Osteoblast (primary cell): ENCODE data around the gene SNX8. TPM values are rescaled to one million over a fixed set of nuclear protein-coding genes. Genes with fewer than 3 reads are reported as not detected.

Experiments
- DNase-seq: peaks from one replicate; pipeline ENCODE4 v3.0.0; 2011; ENCODE audit warnings: low spot score, mixed read lengths; ENCODE audit not compliant: insufficient read length; ENCODE audit errors: missing footprints
- H2AFZ ChIP-seq: 2 replicates; pipeline ENCODE4 v1.6.0; 2011; ENCODE audit warnings: mild to moderate bottlenecking, low read length
- H3K27ac ChIP-seq: 2 replicates; pipeline ENCODE4 v1.5.1; 2011; ENCODE audit warnings: mild to moderate bottlenecking, low read depth, low read length, moderate library complexity
- H3K27me3 ChIP-seq: 2 replicates; pipeline ENCODE4 v1.6.0; 2012; ENCODE audit warnings: mild to moderate bottlenecking, control low read depth, inconsistent platforms, low read length, moderate library complexity; ENCODE audit not compliant: insufficient read depth
- H3K36me3 ChIP-seq: 2 replicates; pipeline ENCODE4 v1.5.1; 2011; ENCODE audit warnings: mild to moderate bottlenecking, low read length, control low read depth, moderate library complexity; ENCODE audit not compliant: insufficient read depth
- H3K4me1 ChIP-seq: 2 replicates; pipeline ENCODE4 v1.5.1; 2011; ENCODE audit warnings: mild to moderate bottlenecking, low read length, control low read depth, moderate library complexity; ENCODE audit not compliant: insufficient read depth
- H3K4me2 ChIP-seq: 2 replicates; pipeline ENCODE4 v1.6.0; 2011; ENCODE audit warnings: mild to moderate bottlenecking, low read length; ENCODE audit not compliant: insufficient read depth
- H3K4me3 ChIP-seq: fragments of 200-600 bp; sonication (generic); 3 replicates; pipeline ENCODE4 v1.5.1; 2012; ENCODE audit warnings: mild to moderate bottlenecking, low read length, inconsistent platforms; ENCODE audit not compliant: insufficient read depth
- H3K79me2 ChIP-seq: 2 replicates; pipeline ENCODE4 v1.6.0; 2012; ENCODE audit warnings: mild to moderate bottlenecking, low read length, control low read depth, inconsistent platforms; ENCODE audit not compliant: insufficient read depth
- H3K9me3 ChIP-seq: 2 replicates; pipeline ENCODE4 v1.5.1; 2011; ENCODE audit warnings: low read depth, low read length, control low read depth
- H4K20me1 ChIP-seq: 2 replicates; pipeline ENCODE4 v1.6.0; 2012; ENCODE audit warnings: mild to moderate bottlenecking, low read length, control low read depth; ENCODE audit not compliant: insufficient read depth
- total RNA-seq: library from RNA; depleted of rRNA; stranded (reverse); fragments of >200 nt; gene quantifications from 2 replicates; pipeline ENCODE4 v1.2.3, GENCODE V29; 2012
- TF ChIP-seq, protein P1 (sequence below): IDR thresholded peaks from 2 replicates; pipeline ENCODE4 v1.5.1; 2011; ENCODE audit warnings: mild to moderate bottlenecking, low read depth, low read length, moderate library complexity; ENCODE audit errors: extremely low read depth

The SNX8 gene
- total RNA-seq, 1 donor: 16.3 TPM

DNA sequence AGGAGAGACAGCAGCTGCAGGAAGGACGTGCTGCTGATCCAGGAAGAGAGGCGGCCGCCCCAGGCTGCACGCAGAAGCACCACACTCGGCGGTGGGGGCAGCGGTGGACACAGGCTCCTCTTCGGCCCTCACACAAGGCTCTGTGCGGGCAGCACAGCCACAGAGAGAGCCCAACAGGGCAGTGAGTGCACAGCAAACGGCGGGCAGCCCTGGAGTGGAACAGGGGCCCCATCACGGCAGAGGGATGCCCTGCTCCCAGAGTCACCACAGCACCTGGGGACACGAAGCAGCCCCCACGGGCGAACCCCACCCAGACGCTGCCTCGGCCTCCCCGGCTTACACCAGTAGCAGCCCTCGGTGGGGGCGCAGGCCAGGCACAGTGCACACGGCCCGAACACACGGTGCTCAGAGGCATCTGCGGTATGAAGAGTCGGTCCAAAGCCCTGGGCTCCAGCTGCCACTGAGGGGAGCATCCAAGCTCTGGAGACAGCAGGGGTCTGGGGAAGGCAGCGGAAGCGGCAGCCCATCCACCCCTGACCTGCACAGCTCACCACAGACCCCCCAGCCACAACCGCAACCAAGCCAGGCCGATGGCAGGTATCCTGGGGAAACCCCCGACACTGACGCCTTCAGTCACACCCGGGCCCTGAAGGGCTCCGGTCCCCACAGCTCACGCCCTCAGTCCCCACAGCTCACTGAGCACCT is 55.4 kb downstream of the SNX8 start:
- H3K4me3 ChIP-seq: no peak overlapping the region
- no peak overlapping the region for H3K27ac ChIP-seq
- H3K4me1 ChIP-seq: no peaks in the 10 kb centered on the region
- H4K20me1 ChIP-seq: no peaks in the 10 kb centered on the region
- DNase-seq: no peak
- peaks cover 5% of the 10 kb centered on the region for H3K79me2 ChIP-seq
- H3K9me3 ChIP-seq: no peaks in the 10 kb centered on the region
- H2AFZ ChIP-seq: no peak overlapping the region
- H3K36me3 ChIP-seq: peaks cover 15% of the 10 kb centered on the region
- H3K27me3 ChIP-seq: no peaks in the 10 kb centered on the region
- TF ChIP-seq, protein P1, sequence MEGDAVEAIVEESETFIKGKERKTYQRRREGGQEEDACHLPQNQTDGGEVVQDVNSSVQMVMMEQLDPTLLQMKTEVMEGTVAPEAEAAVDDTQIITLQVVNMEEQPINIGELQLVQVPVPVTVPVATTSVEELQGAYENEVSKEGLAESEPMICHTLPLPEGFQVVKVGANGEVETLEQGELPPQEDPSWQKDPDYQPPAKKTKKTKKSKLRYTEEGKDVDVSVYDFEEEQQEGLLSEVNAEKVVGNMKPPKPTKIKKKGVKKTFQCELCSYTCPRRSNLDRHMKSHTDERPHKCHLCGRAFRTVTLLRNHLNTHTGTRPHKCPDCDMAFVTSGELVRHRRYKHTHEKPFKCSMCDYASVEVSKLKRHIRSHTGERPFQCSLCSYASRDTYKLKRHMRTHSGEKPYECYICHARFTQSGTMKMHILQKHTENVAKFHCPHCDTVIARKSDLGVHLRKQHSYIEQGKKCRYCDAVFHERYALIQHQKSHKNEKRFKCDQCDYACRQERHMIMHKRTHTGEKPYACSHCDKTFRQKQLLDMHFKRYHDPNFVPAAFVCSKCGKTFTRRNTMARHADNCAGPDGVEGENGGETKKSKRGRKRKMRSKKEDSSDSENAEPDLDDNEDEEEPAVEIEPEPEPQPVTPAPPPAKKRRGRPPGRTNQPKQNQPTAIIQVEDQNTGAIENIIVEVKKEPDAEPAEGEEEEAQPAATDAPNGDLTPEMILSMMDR: no peak
- H3K4me2 ChIP-seq: no peak overlapping the region

DNA sequence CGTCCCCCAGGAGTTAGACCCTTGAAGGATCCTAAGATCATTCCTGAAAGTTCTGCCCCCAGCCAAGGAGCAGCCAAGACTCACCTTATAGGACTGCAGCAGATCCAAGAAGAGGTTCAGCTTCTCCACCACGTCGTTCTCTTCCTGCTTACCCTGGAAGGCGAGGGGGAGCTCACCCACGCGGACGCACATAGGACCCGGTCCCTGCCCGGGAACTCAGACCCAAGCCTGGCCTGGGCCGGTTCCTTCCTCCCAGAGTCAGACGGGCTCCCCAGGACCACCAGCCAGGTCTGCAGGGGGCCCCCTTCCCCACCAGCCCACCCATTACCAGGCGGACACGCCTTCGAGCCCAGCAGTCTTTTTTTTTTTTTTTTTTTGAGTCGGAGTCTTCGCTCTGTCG is 56.6 kb downstream of the SNX8 start:
- TF ChIP-seq, protein P1: no peak
- no peak for DNase-seq
- Histone ChIP-seq H4K20me1 (no peaks in the 10 kb centered on the region), H3K9me3 (no peaks in the 10 kb centered on the region), H3K27me3 (no peaks in the 10 kb centered on the region), H3K4me3 (no peak overlapping the region), H3K4me2 (no peak overlapping the region), H3K79me2 (peaks cover 5% of the 10 kb centered on the region), H2AFZ (no peak overlapping the region), H3K27ac (no peak overlapping the region), H3K4me1 (no peaks in the 10 kb centered on the region), H3K36me3 (peaks cover 10% of the 10 kb centered on the region)

DNA sequence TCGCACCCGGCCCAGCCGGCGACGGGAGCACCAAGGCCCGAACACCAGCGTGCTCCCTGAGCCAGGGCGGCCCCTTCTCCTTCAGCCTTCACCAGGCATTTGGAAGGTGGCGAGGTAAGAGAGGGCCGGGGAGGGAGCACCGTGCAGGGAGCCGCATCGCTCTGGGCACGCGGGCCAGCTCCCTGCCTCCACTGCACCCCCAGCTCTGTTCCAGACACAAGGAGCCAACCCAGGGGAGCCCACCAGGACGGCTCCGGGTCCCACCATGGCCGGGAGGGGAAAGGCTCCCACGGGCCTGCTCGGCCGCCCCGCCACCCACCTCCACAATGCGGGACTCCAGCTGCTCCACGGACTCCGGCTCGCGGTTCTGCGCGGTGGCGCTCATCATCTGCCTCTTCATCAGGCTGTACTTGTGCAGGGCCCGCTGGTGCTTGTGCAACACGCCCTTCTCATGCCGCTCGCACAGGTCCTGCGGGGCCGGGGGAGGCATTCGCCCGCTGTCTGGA is 57.1 kb downstream of the SNX8 start:
- Histone ChIP-seq H3K36me3 (peaks cover 10% of the 10 kb centered on the region), H3K79me2 (peaks cover 5% of the 10 kb centered on the region), H2AFZ (no peak overlapping the region), H3K4me1 (no peaks in the 10 kb centered on the region), H3K9me3 (no peaks in the 10 kb centered on the region), H4K20me1 (no peaks in the 10 kb centered on the region), H3K27ac (no peak overlapping the region), H3K4me2 (no peak overlapping the region), H3K27me3 (no peaks in the 10 kb centered on the region), H3K4me3 (no peak overlapping the region)
- DNase-seq: no peak
- TF ChIP-seq, protein P1: no peak

DNA sequence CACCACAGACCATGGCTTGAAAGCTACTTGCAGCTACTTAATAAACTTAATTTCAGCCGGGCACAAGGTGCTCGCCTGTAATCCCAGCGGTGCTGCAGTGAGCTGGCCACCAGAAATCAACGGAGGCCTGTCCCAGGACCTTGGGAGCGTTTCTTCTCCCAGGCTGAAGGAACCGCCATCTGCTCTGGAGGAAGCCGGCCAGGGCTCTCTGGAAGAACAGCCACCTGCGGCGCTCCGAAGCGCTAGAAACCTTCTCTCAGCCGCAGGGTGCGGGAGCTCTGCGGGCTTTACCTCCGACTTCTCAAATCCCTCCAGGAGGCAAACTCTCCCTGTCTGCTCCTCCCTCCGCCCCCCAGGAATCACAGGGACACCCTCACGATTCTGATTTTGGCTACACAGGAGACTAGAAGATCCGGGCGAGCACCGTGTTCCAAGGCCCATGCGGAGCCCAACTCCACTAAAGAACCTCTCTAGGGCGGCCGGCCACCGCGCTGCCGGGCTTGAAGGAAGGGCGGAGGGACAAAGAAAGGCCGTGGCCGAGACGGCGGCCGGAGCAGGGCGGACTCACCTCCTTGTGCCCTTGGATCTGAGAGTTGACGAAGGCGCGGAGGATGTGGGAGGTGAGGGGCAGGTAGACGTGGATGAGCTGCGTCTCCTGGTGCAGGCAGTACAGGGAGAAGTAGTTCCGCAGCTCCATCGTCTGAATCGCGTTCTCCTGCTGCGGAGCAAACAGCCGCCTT is 57.8 kb downstream of the SNX8 start:
- TF ChIP-seq, protein P1: no peak
- Histone ChIP-seq H3K9me3 (no peaks in the 10 kb centered on the region), H3K36me3 (peaks cover 9% of the 10 kb centered on the region), H4K20me1 (no peaks in the 10 kb centered on the region), H3K27ac (no peak overlapping the region), H3K4me2 (no peak overlapping the region), H2AFZ (no peak overlapping the region), H3K4me3 (no peak overlapping the region), H3K4me1 (no peaks in the 10 kb centered on the region), H3K27me3 (no peaks in the 10 kb centered on the region), H3K79me2 (peaks cover 5% of the 10 kb centered on the region)
- DNase-seq: no peak
